Loucy (cell line): Measurements from ENCODE around the gene CCT3.

Experiments
- H2AFZ ChIP-seq: fragments of 200-600 bp; sonication (generic); 2 replicates; pipeline ENCODE4 v1.6.0; 2016; ENCODE audit warnings: antibody characterized with exemption, mild to moderate bottlenecking, low read length, moderate library complexity
- H3F3A ChIP-seq: fragments of 200-600 bp; 2 replicates; pipeline ENCODE4 v1.6.0; 2016; ENCODE audit warnings: antibody characterized with exemption, low read depth, mild to moderate bottlenecking
- H3K27me3 ChIP-seq: fragments of 200-600 bp; sonication (generic); 2 replicates; pipeline ENCODE4 v1.6.1; 2014; ENCODE audit warnings: low read length, mild to moderate bottlenecking; ENCODE audit not compliant: insufficient read depth, poor library complexity, severe bottlenecking
- H3K36me3 ChIP-seq: fragments of 200-600 bp; sonication (generic); 2 replicates; pipeline ENCODE4 v1.6.1; 2016; ENCODE audit warnings: low read length; ENCODE audit not compliant: insufficient read depth
- H3K4me1 ChIP-seq: fragments of 200-600 bp; sonication (generic); 2 replicates; pipeline ENCODE4 v1.5.1; 2014; ENCODE audit warnings: low read length, mild to moderate bottlenecking; ENCODE audit not compliant: insufficient read depth, poor library complexity, severe bottlenecking
- H3K4me2 ChIP-seq: fragments of 200-600 bp; sonication (generic); 2 replicates; pipeline ENCODE4 v1.6.0; 2014; ENCODE audit warnings: antibody characterized with exemption, low read length, low read depth, mild to moderate bottlenecking; ENCODE audit not compliant: poor library complexity, severe bottlenecking
- H3K4me3 ChIP-seq: fragments of 200-600 bp; sonication (generic); 2 replicates; pipeline ENCODE4 v1.5.1; 2014; ENCODE audit warnings: low read length, mild to moderate bottlenecking, mixed read lengths; ENCODE audit not compliant: poor library complexity, severe bottlenecking
- H3K79me2 ChIP-seq: fragments of 200-600 bp; sonication (generic); 2 replicates; pipeline ENCODE4 v1.6.1; 2014; ENCODE audit warnings: low read length; ENCODE audit not compliant: insufficient read depth
- H3K9ac ChIP-seq: fragments of 200-600 bp; sonication (generic); 2 replicates; pipeline ENCODE4 v1.6.0; 2014; ENCODE audit warnings: mild to moderate bottlenecking, low read depth, low read length, moderate library complexity; ENCODE audit not compliant: poor library complexity, severe bottlenecking
- H3K9me2 ChIP-seq: fragments of 200-600 bp; sonication (generic); replicated peaks from 2 replicates; pipeline ENCODE4 v1.6.1; 2016; ENCODE audit warnings: low read depth, low read length, mixed read lengths
- H3K9me3 ChIP-seq: fragments of 200-600 bp; sonication (generic); 2 replicates; pipeline ENCODE4 v1.6.1; 2014; ENCODE audit warnings: mild to moderate bottlenecking, antibody characterized with exemption, low read length, low read depth; ENCODE audit not compliant: insufficient read depth
- H4K20me1 ChIP-seq: fragments of 200-600 bp; sonication (generic); 2 replicates; pipeline ENCODE4 v1.6.0; 2014; ENCODE audit warnings: antibody characterized with exemption, low read length, mild to moderate bottlenecking; ENCODE audit not compliant: insufficient read depth, poor library complexity, severe bottlenecking
- CTCF ChIP-seq: fragments of 200-600 bp; sonication (generic); conservative IDR thresholded peaks from 2 replicates; pipeline ENCODE4 v1.5.1; 2014; ENCODE audit warnings: mild to moderate bottlenecking, antibody characterized with exemption, low read length
- EZH2phosphoT487 ChIP-seq: fragments of 200-600 bp; IDR thresholded peaks from 2 replicates; pipeline ENCODE4 v1.6.1; 2018; ENCODE audit warnings: antibody characterized with exemption, mild to moderate bottlenecking, moderate library complexity, borderline replicate concordance

Gene CCT3

GRCh38 chr1:156285437-156285836 is 52.7 kb downstream of the CCT3 start:
- Histone ChIP-seq H3K27me3 (no peaks in the 10 kb centered on the region), H3K9ac (no peak overlapping the region), H3K9me2 (no peaks in the 10 kb centered on the region), H3K36me3 (no peaks in the 10 kb centered on the region), H4K20me1 (peaks cover 18% of the 10 kb centered on the region), H3F3A (no peaks in the 10 kb centered on the region), H3K4me3 (no peak overlapping the region), H3K9me3 (no peaks in the 10 kb centered on the region), H3K79me2 (peaks cover 29% of the 10 kb centered on the region), H2AFZ (no peak overlapping the region), H3K4me2 (no peak overlapping the region), H3K4me1 (peaks cover 21% of the 10 kb centered on the region)
- TF ChIP-seq CTCF: no peak
- no peak for TF ChIP-seq EZH2phosphoT487

GRCh38 chr1:156284757-156285156 is 53.3 kb downstream of the CCT3 start:
- H3K4me2 ChIP-seq: peak overlapping the region; percentile 86

GRCh38 chr1:156284112-156284511 is 54.0 kb downstream of the CCT3 start, which contains the start of gene TMEM79:
Gene TMEM79 (plus strand): TSS chr1:156284325. CDS start chr1:156285227, 902 bp downstream.
- H3K36me3 ChIP-seq: peaks cover under 1% of the 10 kb centered on the region; the same call in 1 of the 2 replicates
- TF ChIP-seq EZH2phosphoT487 (no peak), CTCF (no peak)

More at GRCh38 chr1:156284757-156285156, 53.3 kb downstream of the CCT3 start:
- no peaks in the 10 kb centered on the region; the same call in 1 of the 2 replicates for H3K36me3 ChIP-seq
- peaks cover 36% of the 10 kb centered on the region for H3K79me2 ChIP-seq
- H3F3A ChIP-seq: no peaks in the 10 kb centered on the region
- H3K9me3 ChIP-seq: no peaks in the 10 kb centered on the region
- no peaks in the 10 kb centered on the region for H3K9me2 ChIP-seq
- no peak overlapping the region for H3K9ac ChIP-seq
- no peak overlapping the region for H2AFZ ChIP-seq
- peaks cover 28% of the 10 kb centered on the region for H3K4me1 ChIP-seq
- H3K27me3 ChIP-seq: no peaks in the 10 kb centered on the region
- TF ChIP-seq EZH2phosphoT487 (no peak), CTCF (no peak)
- H4K20me1 ChIP-seq: peaks cover 25% of the 10 kb centered on the region
- no peak overlapping the region for H3K4me3 ChIP-seq

More at GRCh38 chr1:156284112-156284511, 54.0 kb downstream of the CCT3 start, which contains the start of gene TMEM79:
- peaks cover 31% of the 10 kb centered on the region for H3K4me1 ChIP-seq
- H3K9ac ChIP-seq: peak within 1 kb of the TSS; percentile 82
- peak within 1 kb of the TSS; percentile 79 for H3K4me3 ChIP-seq
- H3K27me3 ChIP-seq: no peaks in the 10 kb centered on the region
- peaks cover 42% of the 10 kb centered on the region for H3K79me2 ChIP-seq
- no peaks in the 10 kb centered on the region for H3F3A ChIP-seq
- peak within 1 kb of the TSS; percentile 83 for H2AFZ ChIP-seq
- peak within 1 kb of the TSS; percentile 86 for H3K4me2 ChIP-seq
- no peaks in the 10 kb centered on the region for H3K9me3 ChIP-seq
- peaks cover 31% of the 10 kb centered on the region for H4K20me1 ChIP-seq
- H3K9me2 ChIP-seq: no peaks in the 10 kb centered on the region
